ENCODE measurements around the gene TP53.
A peak's percentile ranks its signal among the peaks of the same experiment; 100 is the strongest.

TP53 gene

DNA sequence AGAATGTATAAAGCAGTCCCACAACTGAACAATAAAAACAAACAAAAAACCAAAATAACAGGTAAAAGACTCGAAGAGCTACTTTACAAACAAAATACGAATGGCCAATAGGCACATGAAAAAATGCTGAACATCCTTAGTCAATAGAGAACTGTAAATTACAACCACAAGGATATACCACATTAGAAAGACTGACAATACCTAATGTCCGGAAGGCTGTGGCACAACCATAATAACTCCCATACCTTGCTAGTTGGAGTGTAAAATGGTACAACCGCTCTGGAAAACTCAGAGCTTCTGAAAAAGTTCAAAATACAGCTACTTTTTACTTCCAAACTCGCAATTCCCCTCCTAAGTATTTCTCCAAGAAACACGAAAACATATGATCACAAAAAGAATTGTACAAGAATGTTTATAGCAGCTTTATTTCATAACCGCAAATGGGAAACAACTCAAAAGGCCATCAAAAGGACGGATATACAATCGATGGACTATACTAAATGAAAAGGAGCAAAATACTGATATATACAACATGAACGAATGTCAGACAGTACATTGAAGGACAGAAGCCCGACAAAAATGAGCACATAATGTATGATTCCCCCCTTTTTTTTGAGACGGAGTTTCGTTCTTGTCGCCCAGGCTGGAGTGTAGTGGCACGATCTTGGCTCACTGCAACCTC lies 2.3 kb downstream of the TP53 start:
- peak overlapping the region; percentile 73 for H3K4me3 ChIP-seq (replicated peaks; ENCODE audit: insufficient read depth, low read length)
- H3K27ac ChIP-seq (replicated peaks): peak overlapping the region; percentile 96
- no peak for DNase-seq (ENCODE audit: low read depth in 1 of 2, low spot score in 1 of 2)
- no peak for TF ChIP-seq GABPA (IDR thresholded peaks at IDR 0.05; ENCODE audit: low read depth)
- no peak for TF ChIP-seq POLR2AphosphoS5 (IDR thresholded peaks at IDR 0.05; ENCODE audit: low read depth)
- TF ChIP-seq, protein P1, sequence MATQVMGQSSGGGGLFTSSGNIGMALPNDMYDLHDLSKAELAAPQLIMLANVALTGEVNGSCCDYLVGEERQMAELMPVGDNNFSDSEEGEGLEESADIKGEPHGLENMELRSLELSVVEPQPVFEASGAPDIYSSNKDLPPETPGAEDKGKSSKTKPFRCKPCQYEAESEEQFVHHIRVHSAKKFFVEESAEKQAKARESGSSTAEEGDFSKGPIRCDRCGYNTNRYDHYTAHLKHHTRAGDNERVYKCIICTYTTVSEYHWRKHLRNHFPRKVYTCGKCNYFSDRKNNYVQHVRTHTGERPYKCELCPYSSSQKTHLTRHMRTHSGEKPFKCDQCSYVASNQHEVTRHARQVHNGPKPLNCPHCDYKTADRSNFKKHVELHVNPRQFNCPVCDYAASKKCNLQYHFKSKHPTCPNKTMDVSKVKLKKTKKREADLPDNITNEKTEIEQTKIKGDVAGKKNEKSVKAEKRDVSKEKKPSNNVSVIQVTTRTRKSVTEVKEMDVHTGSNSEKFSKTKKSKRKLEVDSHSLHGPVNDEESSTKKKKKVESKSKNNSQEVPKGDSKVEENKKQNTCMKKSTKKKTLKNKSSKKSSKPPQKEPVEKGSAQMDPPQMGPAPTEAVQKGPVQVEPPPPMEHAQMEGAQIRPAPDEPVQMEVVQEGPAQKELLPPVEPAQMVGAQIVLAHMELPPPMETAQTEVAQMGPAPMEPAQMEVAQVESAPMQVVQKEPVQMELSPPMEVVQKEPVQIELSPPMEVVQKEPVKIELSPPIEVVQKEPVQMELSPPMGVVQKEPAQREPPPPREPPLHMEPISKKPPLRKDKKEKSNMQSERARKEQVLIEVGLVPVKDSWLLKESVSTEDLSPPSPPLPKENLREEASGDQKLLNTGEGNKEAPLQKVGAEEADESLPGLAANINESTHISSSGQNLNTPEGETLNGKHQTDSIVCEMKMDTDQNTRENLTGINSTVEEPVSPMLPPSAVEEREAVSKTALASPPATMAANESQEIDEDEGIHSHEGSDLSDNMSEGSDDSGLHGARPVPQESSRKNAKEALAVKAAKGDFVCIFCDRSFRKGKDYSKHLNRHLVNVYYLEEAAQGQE (IDR thresholded peaks at IDR 0.05; ENCODE audit: insufficient replicate concordance, low read depth): no peak
- TF ChIP-seq SPI1 (IDR thresholded peaks at IDR 0.05; ENCODE audit: borderline replicate concordance, low read depth): no peak
- no peak for TF ChIP-seq CTCF (IDR thresholded peaks at IDR 0.05; ENCODE audit: insufficient read depth, low read length)
- no peaks in the 10 kb centered on the region for H3K27me3 ChIP-seq (ENCODE audit: insufficient read depth, poor library complexity, severe bottlenecking)

DNA sequence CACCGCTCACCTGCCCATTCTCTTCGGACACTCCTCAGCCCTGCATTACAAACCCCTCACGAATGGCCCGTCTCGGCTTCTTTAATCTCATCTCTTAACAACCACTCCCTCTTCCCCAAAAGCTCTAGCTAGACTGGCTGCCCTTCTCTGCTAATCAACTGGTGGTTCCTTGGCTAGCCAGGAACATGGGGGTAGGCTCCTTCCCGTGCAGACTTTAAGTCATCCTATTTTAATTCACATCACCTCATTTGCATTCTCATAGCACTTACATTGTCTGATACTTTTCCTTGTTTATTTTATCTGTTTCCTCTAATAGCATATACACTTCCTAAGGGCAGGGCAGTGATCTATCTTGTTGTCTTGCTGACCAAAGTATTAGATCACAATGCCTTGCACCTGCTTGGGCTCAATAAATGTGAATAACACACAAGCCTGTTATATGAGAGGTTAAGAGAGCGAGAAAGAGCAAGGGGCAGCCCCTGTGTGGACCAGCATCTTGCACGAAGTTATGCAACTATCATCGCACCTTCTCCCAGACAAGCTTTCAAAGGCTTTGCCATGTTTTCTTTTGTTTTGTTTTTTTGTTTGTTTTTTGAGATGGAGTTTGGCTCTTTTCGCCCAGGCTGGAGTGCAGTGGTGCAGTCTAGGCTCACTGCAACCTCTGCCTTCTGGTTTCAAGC lies 9.8 kb downstream of the TP53 start:
- TF ChIP-seq POLR2AphosphoS5 (IDR thresholded peaks at IDR 0.05; ENCODE audit: low read depth) (no peak), GABPA (IDR thresholded peaks at IDR 0.05; ENCODE audit: low read depth) (no peak), CTCF (IDR thresholded peaks at IDR 0.05; ENCODE audit: insufficient read depth, low read length) (no peak), SPI1 (IDR thresholded peaks at IDR 0.05; ENCODE audit: borderline replicate concordance, low read depth) (no peak)
- TF ChIP-seq, protein P1 (IDR thresholded peaks at IDR 0.05; ENCODE audit: insufficient replicate concordance, low read depth): no peak
- Histone ChIP-seq H3K4me3 (replicated peaks; ENCODE audit: insufficient read depth, low read length) (no peak overlapping the region), H3K27me3 (ENCODE audit: insufficient read depth, poor library complexity, severe bottlenecking) (no peaks in the 10 kb centered on the region), H3K27ac (replicated peaks) (no peak overlapping the region)
- DNase-seq (ENCODE audit: low read depth in 1 of 2, low spot score in 1 of 2): no peak

DNA sequence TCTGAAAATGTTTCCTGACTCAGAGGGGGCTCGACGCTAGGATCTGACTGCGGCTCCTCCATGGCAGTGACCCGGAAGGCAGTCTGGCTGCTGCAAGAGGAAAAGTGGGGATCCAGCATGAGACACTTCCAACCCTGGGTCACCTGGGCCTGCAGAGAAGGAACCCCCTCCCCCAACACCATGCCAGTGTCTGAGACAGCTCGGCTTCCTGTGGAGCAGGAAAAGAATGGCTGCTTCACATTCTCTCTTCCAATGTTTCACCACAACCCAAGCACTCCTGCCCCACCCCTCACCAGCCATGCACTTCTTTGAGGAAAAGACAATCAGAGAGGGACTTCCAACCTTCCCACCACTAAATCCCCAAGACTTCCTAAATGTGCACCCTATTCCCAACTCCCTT lies 10.8 kb downstream of the TP53 start:
- H3K27me3 ChIP-seq (ENCODE audit: insufficient read depth, poor library complexity, severe bottlenecking): no peaks in the 10 kb centered on the region
- H3K4me3 ChIP-seq (replicated peaks; ENCODE audit: insufficient read depth, low read length): no peak overlapping the region
- TF ChIP-seq CTCF (IDR thresholded peaks at IDR 0.05; ENCODE audit: insufficient read depth, low read length): no peak
- no peak for TF ChIP-seq POLR2AphosphoS5 (IDR thresholded peaks at IDR 0.05; ENCODE audit: low read depth)
- TF ChIP-seq SPI1 (IDR thresholded peaks at IDR 0.05; ENCODE audit: borderline replicate concordance, low read depth): no peak
- TF ChIP-seq GABPA (IDR thresholded peaks at IDR 0.05; ENCODE audit: low read depth): no peak
- TF ChIP-seq, protein P1 (IDR thresholded peaks at IDR 0.05; ENCODE audit: insufficient replicate concordance, low read depth): no peak
- DNase-seq (ENCODE audit: low read depth in 1 of 2, low spot score in 1 of 2): no peak
- no peak overlapping the region for H3K27ac ChIP-seq (replicated peaks)
